GM19324 (cell line): Measurements from ENCODE around the gene PIGP.
"Not testable (repeated sequence)": the region's sequence is repeated elsewhere in the genome, so short reads cannot be mapped to it uniquely, and the experiment has no call there.

Source experiments
- ATAC-seq: cut with Tn5 transposase; IDR thresholded peaks from one replicate; pipeline ENCODE4 v1.9.1; 2021; ENCODE audit warnings: mild to moderate bottlenecking, moderate library complexity; ENCODE audit not compliant: unreplicated experiment, low FRiP score

The PIGP gene

DNA sequence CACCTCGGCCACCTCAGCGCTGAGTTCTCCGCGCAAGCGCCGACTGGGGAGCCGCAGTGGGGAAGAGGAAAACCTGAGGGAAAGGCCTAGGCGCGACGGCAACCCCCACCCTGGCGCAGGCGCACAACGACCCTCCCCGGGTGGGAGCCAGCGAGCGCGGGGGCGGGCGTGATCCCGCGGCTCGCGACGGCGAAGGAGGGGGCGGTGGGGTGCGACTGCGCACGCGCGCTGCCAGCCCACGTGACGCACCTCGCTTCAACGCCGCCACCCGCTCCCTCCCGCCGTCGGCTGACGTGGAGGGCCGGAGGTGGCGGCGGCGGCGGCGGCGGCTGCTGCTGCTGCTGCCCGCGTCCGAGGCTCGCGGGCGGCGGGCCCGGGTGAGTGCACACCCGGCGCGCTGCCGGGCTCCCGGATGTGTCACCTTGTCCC, at the start of gene PIGP, which contains the start of gene TTC3:
PIGP (minus strand) TSS at position 84 of the 429 bp plus-strand sequence. CDS start 556 bp downstream, outside the sequence.
TTC3 (plus strand) TSS at position 267 of the 429 bp plus-strand sequence. CDS start 14,004 bp downstream, outside the sequence.
- ATAC-seq: peak; percentile 85

DNA sequence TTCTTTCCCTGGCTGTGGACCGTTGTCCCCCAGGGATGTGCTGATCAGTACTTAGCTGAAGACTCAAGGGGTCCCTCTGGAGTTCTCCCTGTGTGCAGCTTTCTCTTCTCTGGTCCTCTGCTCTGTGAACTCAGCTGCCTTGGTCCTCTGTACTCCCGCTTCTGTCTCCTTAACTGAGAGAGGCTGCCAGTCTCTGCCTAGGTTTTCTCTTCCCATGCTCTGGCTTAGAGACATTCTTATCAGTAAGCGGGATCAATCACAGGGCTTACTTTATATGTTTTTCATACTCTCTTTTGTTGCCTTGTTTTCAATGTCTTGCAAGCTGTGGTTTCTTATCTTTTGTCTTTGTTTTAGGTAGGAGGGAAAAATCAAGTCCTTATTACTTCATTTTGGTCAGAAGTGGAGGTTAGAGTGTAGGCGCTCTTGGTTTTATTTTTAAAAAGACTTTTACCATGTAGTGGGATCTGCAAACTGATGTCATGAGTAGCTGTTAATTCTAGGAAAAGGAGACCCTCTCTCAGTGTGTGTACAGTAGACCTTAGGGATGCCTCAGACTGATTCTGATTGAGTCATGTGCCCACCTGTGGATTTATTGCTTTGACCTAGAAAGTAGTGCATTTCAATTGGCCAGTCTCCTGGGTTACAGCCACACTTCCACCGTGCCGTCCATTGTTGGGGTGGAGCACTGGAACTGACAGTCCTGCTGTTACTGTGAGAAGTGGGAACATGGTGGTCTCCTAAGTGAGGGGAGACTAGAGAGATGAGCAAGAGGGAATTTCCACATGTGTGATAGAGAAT, 46.7 kb upstream of the PIGP start:
- no peak for ATAC-seq

DNA sequence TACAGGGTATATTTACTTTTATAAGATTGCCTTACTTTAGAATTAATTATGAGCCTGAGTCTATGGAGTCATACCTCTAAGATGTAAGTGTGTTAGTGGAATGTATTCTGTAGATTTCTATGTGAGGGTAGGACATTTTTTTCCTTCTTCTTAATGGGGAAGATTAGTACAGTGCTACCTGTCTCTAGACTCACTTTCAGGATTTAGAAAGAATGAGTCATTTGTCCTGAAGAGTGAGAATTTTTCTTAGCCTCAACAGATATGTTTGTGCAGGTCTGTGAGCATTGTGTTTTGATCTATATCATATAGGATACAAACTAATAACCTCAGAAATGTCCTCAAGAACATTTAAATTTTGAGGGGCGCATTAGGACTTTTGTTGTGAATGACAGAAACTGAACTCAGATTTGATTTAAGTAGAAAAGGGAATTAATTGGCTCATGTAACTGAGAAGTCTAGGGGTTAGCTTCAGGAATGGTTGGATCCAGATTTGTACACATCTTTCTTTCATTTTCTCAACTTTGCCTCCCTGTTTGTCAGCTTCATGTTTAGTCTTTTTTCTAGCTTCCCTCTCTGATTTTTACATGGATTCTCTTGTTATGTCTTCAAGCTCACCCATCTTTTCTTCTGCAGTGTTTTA, 45.4 kb upstream of the PIGP start:
- ATAC-seq: no peak

DNA sequence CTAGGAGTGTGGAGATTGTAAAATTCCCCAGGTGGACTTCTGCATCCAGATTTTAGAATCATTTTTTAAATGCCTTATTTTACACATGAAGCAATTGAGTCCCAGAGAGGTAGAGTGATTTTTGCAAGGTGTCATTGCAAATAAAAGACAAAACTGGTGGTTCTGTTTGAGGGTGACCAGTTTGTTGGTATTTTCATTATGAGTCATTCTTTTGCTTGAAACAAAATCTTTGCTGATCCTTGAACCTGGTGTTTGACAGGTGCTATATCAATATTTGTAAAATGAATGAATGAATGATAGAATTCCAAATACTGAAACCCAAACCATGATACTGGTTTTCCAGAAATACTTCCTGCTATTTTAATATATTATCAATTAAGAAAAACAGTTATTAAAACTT, 44.3 kb upstream of the PIGP start:
- no peak for ATAC-seq

DNA sequence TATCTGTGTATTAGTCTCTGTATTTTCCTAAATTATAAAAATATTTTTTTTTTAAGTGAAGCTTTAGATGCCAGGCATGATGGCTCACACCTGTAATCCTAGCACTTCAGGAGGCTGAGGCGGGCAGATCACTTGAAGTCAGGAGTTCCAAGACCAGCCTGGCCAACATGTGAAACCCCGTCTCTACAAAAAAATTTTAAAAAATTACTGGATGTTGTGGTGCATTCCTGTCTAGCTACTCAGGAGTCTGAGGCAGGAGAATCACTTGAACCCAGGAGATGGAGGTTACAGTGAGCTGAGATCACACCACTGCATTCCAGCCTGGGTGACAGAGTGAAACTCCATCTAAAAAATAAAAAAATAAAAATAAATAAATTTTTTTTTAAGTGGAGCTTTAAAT, 43.6 kb upstream of the PIGP start:
- ATAC-seq: not testable (repeated sequence)

DNA sequence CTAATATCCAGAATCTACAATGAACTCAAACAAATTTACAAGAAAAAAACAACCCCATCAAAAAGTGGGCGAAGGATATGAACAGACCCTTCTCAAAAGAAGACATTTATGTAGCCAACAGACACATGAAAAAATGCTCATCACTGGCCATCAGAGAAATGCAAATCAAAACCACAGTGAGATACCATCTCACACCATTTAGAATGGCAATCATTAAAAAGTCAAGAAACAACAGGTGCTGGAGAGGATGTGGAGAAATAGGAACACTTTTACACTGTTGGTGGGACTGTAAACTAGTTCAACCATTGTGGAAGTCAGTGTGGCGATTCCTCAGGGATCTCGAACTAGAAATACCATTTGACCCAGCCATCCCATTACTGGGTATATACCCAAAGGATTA, 41.4 kb upstream of the PIGP start:
- not testable (repeated sequence) for ATAC-seq

DNA sequence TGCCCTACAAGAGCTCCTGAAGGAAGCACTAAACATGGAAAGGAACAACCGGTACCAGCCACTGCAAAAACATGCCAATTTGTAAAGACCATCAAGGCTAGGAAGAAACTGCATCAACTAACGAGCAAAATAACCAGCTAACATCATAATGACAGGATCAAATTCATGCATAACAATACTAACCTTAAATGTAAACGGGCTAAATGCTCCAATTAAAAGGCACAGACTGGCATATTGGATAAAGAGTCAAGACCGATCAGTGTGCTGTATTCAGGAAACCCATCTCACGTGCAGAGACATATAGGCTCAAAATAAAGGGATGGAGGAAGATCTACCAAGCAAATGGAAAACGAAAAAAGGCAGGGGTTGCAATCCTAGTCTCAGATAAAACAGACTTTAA, 38.2 kb upstream of the PIGP start:
- not testable (repeated sequence) for ATAC-seq

DNA sequence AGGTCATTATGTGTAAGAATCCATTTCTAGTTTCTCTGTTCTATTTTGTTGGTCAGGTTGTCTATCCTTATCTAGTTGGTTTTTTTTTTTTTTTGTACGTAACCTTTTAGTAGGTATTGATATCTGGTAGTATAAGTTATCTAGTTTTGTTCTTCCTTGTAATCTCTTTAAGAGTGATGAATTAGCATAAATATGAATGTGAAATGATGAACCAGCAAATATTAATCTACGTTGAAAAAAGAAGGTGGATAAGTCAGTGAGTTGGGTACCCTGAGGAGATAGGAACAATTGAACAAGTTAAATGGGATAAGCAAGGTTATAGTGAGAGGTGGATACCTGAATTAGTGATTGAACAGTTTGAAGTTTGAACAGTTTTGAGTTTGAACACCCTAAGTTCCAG, 34.1 kb upstream of the PIGP start:
- no peak for ATAC-seq

DNA sequence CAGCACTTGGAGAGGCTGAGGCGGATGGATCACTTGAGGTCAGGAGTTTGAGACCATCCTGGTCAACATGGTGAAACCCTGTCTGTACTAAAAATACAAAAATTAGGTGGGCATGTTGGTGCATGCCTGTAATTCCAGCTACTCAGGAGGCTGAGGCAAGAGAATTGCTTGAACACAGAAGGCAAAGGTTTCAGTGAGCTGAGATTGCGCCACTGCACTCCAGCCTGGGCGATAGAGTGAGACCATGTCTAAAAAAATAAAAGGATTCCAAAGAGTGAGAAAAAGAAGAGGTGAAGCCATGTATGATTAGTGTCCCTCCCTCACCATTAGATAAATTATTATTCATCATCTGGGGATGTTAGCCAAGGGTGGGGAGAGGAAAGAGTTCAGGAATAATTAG, 29.9 kb upstream of the PIGP start:
- ATAC-seq: not testable (repeated sequence)

DNA sequence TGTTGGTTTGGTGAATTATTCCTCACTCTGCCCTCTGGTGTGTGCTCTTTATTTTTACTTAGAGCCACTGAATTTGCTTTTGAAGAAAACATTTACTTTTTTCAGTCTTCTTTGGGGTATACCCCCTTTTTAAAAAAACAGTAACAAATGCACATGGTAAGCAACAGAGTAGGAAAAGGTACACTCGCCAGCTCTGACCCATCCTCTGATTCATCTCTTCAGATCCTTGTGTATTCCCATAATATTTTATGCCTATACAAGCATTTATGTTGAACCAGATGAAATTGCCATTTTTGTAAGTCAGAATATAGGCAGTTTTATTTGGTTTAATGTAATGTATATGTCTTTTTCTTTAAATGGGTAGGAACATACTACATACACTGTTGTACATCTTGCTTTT, 28.5 kb upstream of the PIGP start:
- no peak for ATAC-seq

DNA sequence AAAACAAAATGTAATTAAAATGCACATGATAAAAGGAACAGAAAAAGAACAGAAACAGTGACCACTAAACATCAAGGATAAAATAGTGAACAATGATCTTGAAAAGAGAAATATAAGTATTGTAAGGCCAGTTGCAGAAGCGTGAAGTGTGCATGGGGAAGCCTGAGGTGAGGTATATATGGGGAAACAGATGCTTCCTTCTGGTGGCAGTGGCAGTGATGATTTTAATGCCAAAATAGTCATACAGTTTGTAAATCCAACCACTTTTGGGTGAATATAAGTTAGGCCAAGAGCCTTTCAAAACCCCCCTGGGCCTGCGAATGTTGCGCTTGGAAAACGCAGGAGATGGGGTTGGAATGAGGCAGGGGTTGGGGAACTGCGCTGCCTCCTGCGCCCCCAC, 27.4 kb upstream of the PIGP start:
- no peak for ATAC-seq

DNA sequence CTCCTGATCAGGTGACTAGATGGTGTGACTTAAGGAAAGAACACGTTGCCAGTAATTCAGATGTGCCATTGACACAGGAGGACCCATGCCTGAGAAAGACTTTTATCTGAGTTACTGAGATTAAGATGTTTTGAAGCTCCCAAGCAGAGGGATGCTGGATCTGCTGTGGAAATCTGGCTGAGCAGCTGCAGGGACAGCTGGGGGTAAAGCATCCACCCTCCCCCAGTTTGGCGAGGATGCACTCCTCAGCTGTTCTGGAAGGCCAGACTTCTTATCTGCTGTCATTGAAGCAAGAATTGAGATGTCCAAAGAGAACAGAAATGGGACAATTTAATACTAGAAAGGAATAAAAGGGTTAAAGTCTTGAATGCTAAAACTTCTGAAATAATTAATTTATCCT, 25.9 kb upstream of the PIGP start:
- ATAC-seq: no peak

DNA sequence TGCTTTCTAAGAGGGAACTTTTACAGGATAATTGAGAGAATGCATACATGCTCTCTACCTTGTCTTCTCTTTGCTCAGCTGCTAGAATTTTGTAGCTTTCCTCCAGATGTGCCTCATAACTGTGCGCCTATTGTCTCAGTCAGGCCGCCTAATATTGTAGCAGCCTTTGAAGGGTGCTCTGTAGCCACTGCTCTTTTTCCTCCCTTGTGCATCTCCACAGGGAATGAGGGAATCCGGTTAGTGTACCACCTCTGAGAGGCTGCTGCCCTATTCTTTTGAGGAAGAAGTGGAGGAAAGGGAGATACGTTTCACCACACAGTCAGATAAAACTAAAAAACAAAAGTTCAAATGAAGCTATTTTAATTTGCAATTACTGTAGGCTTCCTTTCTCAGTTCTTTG, 22.9 kb upstream of the PIGP start:
- ATAC-seq: no peak

DNA sequence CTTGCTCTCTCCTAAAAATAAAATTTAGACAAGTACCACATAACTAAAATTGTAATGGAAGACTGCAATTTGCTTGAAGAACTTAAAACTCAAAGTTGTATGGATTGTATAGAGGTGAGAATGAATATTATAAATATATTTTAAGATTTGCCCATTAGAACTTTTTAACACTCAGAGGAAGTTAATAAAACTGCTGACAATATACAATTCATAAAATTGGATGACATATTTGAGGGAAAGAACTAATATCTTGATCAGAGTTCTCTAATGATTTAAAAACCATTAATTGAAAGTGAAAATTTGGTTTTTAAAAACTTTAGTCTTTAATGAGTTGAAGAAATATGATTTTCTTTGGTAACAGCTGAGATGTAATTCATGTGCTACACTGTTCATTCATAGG, 21.1 kb upstream of the PIGP start:
- ATAC-seq: no peak

DNA sequence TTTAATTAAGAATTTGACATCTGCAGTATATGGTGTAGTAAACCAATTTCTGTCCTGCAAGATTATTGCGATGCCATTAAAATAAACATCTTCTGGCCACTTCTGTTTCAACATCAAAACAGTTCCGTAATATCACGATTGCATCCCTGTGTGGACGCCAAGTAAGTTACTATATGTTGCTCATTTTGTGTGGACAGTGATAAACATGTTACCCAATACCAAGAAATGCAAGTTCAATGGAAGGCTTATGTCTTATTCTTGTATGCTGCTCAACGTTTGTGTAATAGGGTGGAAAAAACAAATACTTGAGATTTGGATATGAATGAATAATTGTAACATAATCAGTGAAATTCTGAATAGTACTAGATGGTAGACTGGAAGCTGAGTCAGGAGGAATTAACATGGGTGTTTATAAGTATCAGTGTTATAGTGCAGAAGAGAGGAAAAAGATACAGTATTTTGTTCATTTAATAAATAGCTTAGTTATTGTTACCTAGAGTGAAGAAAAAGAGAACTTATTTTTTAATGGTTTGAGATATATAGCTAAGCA, 15.4 kb upstream of the PIGP start:
- no peak for ATAC-seq

DNA sequence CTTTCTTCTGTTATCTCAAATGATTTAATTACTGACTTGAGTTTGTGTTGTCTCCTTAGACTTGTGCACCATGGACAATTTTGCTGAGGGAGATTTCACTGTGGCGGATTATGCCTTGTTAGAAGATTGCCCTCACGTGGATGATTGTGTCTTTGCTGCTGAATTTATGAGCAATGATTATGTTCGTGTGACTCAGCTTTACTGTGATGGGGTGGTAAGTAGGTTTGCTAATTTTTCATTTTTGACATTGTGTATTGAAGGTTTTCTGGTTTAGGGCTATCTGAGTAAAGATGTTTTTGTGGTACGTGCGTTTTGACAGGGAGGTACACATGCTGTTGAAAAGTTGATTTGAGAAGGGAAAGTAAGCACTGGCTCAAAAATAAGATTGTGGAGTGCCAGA, 14.3 kb upstream of the PIGP start:
- ATAC-seq: no peak

DNA sequence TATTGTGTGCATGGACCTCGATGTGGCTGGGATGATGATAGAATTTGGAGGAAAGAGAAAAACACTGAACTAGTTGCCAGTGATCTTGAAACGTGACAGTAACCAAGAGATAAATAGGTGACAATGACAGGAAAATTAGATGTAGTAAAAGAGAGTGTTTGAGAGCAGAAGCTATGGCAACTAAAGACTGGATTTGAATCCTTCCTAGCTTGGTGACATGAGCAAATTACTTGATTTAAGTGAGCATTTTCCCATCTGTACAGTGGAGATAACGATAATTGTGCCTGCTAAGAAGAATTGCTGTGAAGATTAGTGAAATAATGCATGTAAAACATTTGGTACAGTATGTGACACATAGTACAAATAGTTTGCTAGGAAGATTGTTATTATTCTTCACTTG, 12.9 kb upstream of the PIGP start:
- ATAC-seq: no peak

DNA sequence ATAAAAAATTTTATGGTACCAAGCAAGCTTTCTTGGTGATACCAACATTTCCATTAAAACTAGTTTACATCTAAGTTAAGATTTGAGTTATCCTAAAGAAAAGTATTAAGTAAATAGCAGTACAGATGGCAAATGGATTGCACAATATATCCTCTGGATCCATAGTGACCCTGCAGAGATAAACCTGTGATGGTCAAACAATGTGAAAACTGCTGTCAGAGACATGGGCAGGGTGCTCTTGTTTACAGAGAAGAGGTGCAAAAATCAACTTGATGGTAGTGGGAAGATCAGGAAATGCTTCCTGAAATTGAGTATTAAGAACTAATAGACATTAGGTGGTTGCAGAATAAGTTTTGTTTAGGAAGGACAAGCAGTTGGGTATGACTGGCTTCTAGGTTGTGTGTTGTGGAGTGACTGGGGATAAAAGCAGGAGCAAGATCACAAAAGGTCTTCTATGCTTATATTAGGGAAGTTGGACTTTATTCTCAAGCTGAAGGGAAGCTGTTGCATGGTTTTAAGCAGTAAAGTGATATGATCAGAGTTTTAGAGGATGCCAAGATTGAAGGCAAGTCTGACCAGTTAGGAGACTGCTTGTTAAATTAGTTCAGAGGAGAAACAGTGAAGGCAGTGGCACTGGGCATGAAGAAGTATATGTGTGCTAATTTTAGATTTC, 10.1 kb upstream of the PIGP start:
- ATAC-seq: no peak

DNA sequence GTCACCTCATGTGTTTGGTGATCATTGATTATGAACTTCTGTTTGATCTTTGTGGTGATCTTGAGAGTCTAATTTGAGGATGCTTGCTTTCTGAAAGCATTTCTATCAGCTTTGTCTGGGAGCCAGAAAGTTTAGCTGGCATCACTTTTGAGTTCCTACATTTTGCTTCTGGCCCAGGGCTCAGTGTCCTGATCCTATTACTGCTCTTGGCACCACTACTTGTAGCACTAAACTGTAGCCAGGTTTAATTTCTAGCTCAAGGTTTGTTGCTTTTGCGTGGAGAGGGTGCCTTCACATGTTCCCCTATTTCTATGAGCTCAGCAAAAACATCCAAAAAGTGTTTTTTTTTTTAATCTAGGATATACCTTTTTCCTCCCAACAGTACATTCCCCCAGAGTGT, 9.5 kb upstream of the PIGP start:
- ATAC-seq: no peak

DNA sequence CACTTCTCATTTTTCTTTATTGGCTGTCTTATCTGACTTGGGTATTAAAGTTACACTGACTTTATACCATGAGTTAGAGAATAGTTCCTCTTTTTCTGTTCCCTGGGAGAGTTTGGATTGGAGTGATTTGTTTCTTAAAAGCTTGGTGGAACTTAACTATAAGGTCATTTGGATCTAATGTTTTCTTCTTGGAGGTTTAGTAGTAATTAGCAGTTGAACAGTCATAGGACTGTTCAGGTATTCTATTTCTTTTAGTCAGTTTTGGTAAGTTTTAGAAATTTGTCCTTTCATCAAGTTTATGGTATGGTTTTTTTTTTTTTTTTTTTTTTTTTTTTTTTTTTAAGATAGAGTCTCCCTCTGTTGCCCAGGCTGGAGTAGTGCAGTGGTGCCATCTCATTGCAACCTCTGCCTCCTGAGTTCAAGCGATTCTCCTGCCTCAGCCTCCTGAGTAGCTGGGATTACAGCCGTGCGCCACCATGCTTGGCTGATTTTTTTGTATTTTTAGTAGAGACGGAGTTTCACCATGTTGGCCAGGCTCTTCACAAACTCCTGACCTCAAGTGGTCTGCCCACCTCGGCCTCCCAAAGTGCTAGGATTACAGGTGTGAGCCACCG, 6.4 kb upstream of the PIGP start:
- ATAC-seq: no peak

DNA sequence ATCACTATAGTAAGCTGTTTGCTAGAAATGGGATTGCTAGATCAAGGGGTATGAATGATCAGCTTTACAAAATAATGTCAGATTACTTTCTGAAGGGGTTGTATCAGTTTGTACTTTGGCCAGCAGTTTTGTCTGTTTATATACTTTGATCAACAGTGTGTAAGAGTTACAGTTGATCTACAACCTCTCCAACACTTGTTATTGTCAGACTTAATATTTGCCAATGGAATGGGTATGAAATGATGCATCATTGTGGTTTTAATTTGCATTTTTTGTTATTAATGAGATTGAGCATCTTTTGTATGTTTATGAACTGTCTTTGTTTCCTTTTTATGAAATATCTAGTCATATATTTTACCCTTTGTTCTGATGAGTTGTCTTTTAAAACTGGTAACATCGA, 4.5 kb upstream of the PIGP start:
- no peak for ATAC-seq
